MM.1S (cell line): ENCODE results near the gene CAMK4.

Source experiments
- DNase-seq: peaks from one replicate; pipeline ENCODE4 v3.0.0-alpha.2; 2015
- H2AFZ ChIP-seq: fragments of 300-600 bp; sonication (generic); 2 replicates; pipeline ENCODE4 v1.6.0; 2016; ENCODE audit warnings: antibody characterized with exemption, low read length
- H3F3A ChIP-seq: fragments of 300-600 bp; sonication (generic); 2 replicates; pipeline ENCODE4 v1.6.1; 2016; ENCODE audit warnings: mild to moderate bottlenecking, antibody characterized with exemption, low read length, moderate library complexity, mixed read lengths; ENCODE audit not compliant: insufficient read depth
- H3K27ac ChIP-seq: fragments of 300-600 bp; sonication (generic); 2 replicates; pipeline ENCODE4 v1.5.1; 2016; ENCODE audit warnings: mild to moderate bottlenecking, low read length
- H3K27me3 ChIP-seq: fragments of 300-600 bp; sonication (generic); replicated peaks from 2 replicates; pipeline ENCODE4 v1.6.0; 2016; ENCODE audit warnings: low read length; ENCODE audit not compliant: insufficient read depth
- H3K36me3 ChIP-seq: fragments of 300-600 bp; sonication (generic); replicated peaks from 2 replicates; pipeline ENCODE4 v1.6.1; 2016; ENCODE audit warnings: mild to moderate bottlenecking, low read length, mixed read lengths; ENCODE audit not compliant: insufficient read depth
- H3K4me1 ChIP-seq: fragments of 300-600 bp; sonication (generic); 2 replicates; pipeline ENCODE4 v1.6.1; 2016; ENCODE audit warnings: low read length, mixed read lengths
- H3K4me2 ChIP-seq: fragments of 300-600 bp; sonication (generic); 2 replicates; pipeline ENCODE4 v1.6.0; 2016; ENCODE audit warnings: low read depth, low read length
- H3K4me3 ChIP-seq: fragments of 300-600 bp; sonication (generic); 2 replicates; pipeline ENCODE4 v1.5.1; 2016; ENCODE audit warnings: low read length, mixed read lengths
- H3K79me2 ChIP-seq: fragments of 300-600 bp; sonication (generic); 2 replicates; pipeline ENCODE4 v1.6.1; 2016; ENCODE audit warnings: mixed run types, low read length, mixed read lengths
- H3K9ac ChIP-seq: fragments of 300-600 bp; sonication (generic); 2 replicates; pipeline ENCODE4 v1.6.1; 2016; ENCODE audit warnings: low read length, mixed read lengths
- H3K9me2 ChIP-seq: fragments of 300-600 bp; sonication (generic); replicated peaks from 2 replicates; pipeline ENCODE4 v1.6.1; 2016; ENCODE audit warnings: mild to moderate bottlenecking, low read length, mixed read lengths; ENCODE audit not compliant: insufficient read depth
- H3K9me3 ChIP-seq: fragments of 300-600 bp; sonication (generic); replicated peaks from 2 replicates; pipeline ENCODE4 v1.6.1; 2016; ENCODE audit warnings: mild to moderate bottlenecking, low read length, mixed read lengths; ENCODE audit not compliant: insufficient read depth
- H4K20me1 ChIP-seq: fragments of 300-600 bp; sonication (generic); 2 replicates; pipeline ENCODE4 v1.6.1; 2016; ENCODE audit warnings: mild to moderate bottlenecking, low read length, moderate library complexity, mixed read lengths; ENCODE audit not compliant: insufficient read depth
- CTCF ChIP-seq: fragments of 300-600 bp; sonication (generic); IDR thresholded peaks from 2 replicates; pipeline ENCODE4 v1.5.1; 2016; ENCODE audit warnings: antibody characterized with exemption, low read length, mixed read lengths
- EZH2 ChIP-seq: fragments of 300-600 bp; sonication (generic); optimal IDR thresholded peaks from 2 replicates; pipeline ENCODE3; 2017; ENCODE audit warnings: low read depth, mild to moderate bottlenecking, antibody characterized with exemption, low read length, mixed read lengths
- EZH2phosphoT487 ChIP-seq: fragments of 300-600 bp; sonication (generic); IDR thresholded peaks from 2 replicates; pipeline ENCODE4 v1.6.1; 2018; ENCODE audit warnings: antibody characterized with exemption, low read length

The CAMK4 gene

DNA sequence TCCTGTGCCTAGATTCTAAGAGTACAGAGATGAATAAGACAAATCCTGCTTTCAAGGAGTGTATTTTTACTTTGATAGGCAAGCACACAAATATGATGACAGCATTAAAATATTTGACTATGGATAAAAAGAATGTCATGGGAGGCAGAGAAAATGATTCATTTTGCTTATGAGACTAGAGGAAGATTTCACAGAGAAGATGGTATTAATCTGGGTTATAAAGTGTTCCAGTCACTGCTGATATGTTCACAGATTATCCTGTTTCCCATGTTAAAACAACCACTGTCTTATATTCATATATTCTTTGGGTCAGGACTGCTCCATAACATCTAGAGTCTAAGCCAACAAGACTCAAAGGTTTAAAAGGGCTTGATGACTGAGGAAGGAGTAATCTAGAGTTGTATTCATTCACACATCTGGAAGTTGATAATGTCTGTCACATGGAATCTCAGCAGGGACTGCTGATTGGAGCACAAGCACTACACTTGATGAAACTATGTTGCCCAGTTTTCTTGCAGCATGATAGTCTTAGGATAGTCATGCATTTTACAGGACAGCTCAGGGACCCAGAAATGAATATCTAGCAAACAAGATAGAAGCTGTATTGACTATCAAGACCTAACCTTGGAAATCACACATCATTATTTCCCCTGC lies 208.8 kb downstream of the CAMK4 start:
- Histone ChIP-seq H3K27ac (no peak overlapping the region), H4K20me1 (no peaks in the 10 kb centered on the region), H3K9ac (no peak overlapping the region), H3K79me2 (no peaks in the 10 kb centered on the region), H3K27me3 (no peaks in the 10 kb centered on the region), H3K4me1 (no peaks in the 10 kb centered on the region), H3K9me3 (no peaks in the 10 kb centered on the region), H3K4me2 (no peak overlapping the region), H3F3A (no peaks in the 10 kb centered on the region), H3K9me2 (no peaks in the 10 kb centered on the region), H3K36me3 (no peaks in the 10 kb centered on the region), H3K4me3 (no peak overlapping the region), H2AFZ (no peak overlapping the region)
- TF ChIP-seq EZH2 (no peak), CTCF (no peak), EZH2phosphoT487 (no peak)
- no peak for DNase-seq

DNA sequence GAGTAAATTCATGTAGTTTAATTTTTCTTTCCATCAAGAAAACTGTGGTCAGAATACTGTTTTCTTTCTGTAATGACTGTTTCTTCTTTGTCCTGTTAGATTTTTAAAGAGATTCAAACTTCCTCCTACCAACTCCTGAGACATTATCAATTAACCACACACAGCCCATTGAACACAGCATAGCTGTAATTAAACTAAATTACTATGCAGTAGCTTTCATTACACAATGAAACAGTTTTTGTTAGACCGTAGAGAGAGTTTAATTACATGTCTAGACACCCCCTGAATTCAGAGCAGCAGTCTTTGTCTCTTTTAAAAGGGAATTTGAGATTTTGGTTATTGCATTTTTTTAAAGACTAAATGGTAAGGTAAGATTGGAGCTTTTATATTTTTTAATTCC lies 210.6 kb downstream of the CAMK4 start:
- H3K9ac ChIP-seq = no peak overlapping the region
- no peak overlapping the region for H3K4me3 ChIP-seq

DNA sequence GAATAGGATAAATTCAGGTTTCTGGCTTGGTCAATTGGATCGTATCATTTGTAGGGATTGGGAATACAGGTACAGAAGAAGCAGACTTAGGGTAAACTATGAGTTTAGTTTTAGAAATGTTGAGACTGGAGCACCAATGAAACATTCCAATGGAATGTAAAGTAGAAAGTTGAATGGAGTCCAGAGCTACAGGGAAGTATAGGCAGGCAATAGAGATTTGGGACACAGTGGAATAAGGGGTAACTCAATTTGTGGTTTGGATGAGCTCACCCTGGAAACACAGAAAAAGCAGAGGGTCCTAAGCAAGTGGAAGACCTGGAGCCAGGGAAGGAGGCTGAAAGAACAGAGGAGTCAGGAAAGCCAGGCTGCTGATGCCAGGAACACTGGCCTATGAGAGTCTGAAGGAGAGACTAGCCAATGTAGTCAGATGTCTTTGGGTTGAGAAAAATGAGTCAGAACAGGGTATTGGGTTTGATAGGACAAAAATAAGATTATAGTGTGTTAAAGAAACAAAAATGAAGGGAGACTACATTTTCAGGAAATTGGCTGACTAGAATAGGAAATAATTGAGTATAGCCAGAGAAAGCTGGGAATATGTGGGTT lies 215.4 kb downstream of the CAMK4 start:
- no peak overlapping the region for H2AFZ ChIP-seq
- no peaks in the 10 kb centered on the region for H3K4me1 ChIP-seq
- no peak overlapping the region for H3K27ac ChIP-seq
- no peak for DNase-seq
- H3K9me2 ChIP-seq = no peaks in the 10 kb centered on the region
- H4K20me1 ChIP-seq = no peaks in the 10 kb centered on the region
- no peaks in the 10 kb centered on the region for H3K79me2 ChIP-seq
- H3K4me3 ChIP-seq = no peak overlapping the region
- no peaks in the 10 kb centered on the region for H3K9me3 ChIP-seq
- no peak overlapping the region for H3K9ac ChIP-seq
- H3K4me2 ChIP-seq = no peak overlapping the region
- no peaks in the 10 kb centered on the region for H3K27me3 ChIP-seq
- no peaks in the 10 kb centered on the region for H3K36me3 ChIP-seq
- no peaks in the 10 kb centered on the region for H3F3A ChIP-seq
- TF ChIP-seq CTCF (no peak), EZH2phosphoT487 (no peak), EZH2 (no peak)

More for the DNA sequence above, 210.6 kb downstream of the CAMK4 start:
- no peaks in the 10 kb centered on the region for H3K36me3 ChIP-seq
- H3K27me3 ChIP-seq = no peaks in the 10 kb centered on the region
- H3K9me2 ChIP-seq = no peaks in the 10 kb centered on the region
- H3K9me3 ChIP-seq = no peaks in the 10 kb centered on the region
- H2AFZ ChIP-seq = no peak overlapping the region
- H3K4me1 ChIP-seq = no peaks in the 10 kb centered on the region
- no peak overlapping the region for H3K4me2 ChIP-seq
- H3K79me2 ChIP-seq = no peaks in the 10 kb centered on the region
- H3F3A ChIP-seq = no peaks in the 10 kb centered on the region
- H3K27ac ChIP-seq = no peak overlapping the region
- DNase-seq = no peak
- TF ChIP-seq EZH2 = no peak
- no peak for TF ChIP-seq CTCF
- no peak for TF ChIP-seq EZH2phosphoT487
- no peaks in the 10 kb centered on the region for H4K20me1 ChIP-seq
